ENCODE data around the gene TAS2R30.
A peak's percentile ranks its signal among the peaks of the same experiment; 100 is the strongest.
"Not testable (repeated sequence)": the region's sequence is repeated elsewhere in the genome, so short reads cannot be mapped to it uniquely, and the experiment has no call there.

TAS2R30 gene

GRCh38 chr12:11130999-11131398, 3.4 kb downstream of the TAS2R30 start:
- Histone ChIP-seq H3K4me1 (ENCODE audit: control insufficient read depth, insufficient read depth, low read length) (peaks cover 2% of the 10 kb centered on the region; the same call in 1 of the 2 replicates), H3K4me3 (ENCODE audit: low read depth, low read length) (no peak overlapping the region), H3K27ac (ENCODE audit: extremely low read depth, low read depth, low read length) (no peak overlapping the region), H3K36me3 (ENCODE audit: control insufficient read depth in 2 of 2, insufficient read depth in 1 of 2, low read length in 2 of 2) (no peaks in the 10 kb centered on the region), H3K9me3 (ENCODE audit: control insufficient read depth, insufficient read depth, low read depth, low read length) (no peaks in the 10 kb centered on the region)
- ChIA-PET POLR2A (no interaction called here), CTCF (no interaction called here)
- TF ChIP-seq ZNF660 (tag by site-specific recombination; IDR thresholded peaks at IDR 0.05) = no peak
- TF ChIP-seq ZNF555 (tag by site-specific recombination; conservative IDR thresholded peaks at IDR 0.05) = no peak

GRCh38 chr12:11130382-11130781, 4.1 kb downstream of the TAS2R30 start:
- no peak for TF ChIP-seq ZNF473 (tag by site-specific recombination; IDR thresholded peaks at IDR 0.05)
- no peak for TF ChIP-seq MZF1 (tag by site-specific recombination; IDR thresholded peaks at IDR 0.05; ENCODE audit: borderline replicate concordance)
- no peak for TF ChIP-seq WT1 (tag by site-specific recombination; IDR thresholded peaks at IDR 0.05)
- TF ChIP-seq ZFP3 (tag by site-specific recombination; IDR thresholded peaks at IDR 0.05; ENCODE audit: low read depth) = no peak
- no peak for TF ChIP-seq ZNF16 (tag by site-specific recombination; IDR thresholded peaks at IDR 0.05; ENCODE audit: low read depth)
- no peak overlapping the region for H3K4me3 ChIP-seq (ENCODE audit: low read depth, low read length)
- ChIA-PET POLR2A (no interaction called here), CTCF (no interaction called here)
- H3K9me3 ChIP-seq (ENCODE audit: control insufficient read depth, insufficient read depth, low read depth, low read length) = no peaks in the 10 kb centered on the region
- H3K36me3 ChIP-seq (ENCODE audit: control insufficient read depth in 2 of 2, insufficient read depth in 1 of 2, low read length in 2 of 2) = no peaks in the 10 kb centered on the region
- H3K4me1 ChIP-seq (ENCODE audit: control insufficient read depth, insufficient read depth, low read length) = peaks cover 2% of the 10 kb centered on the region; the same call in 1 of the 2 replicates
- H3K27ac ChIP-seq (ENCODE audit: extremely low read depth, low read depth, low read length) = no peak overlapping the region

GRCh38 chr12:11114130-11114529, 20.3 kb downstream of the TAS2R30 start:
- H3K4me3 ChIP-seq (ENCODE audit: low read depth, low read length); H3K36me3 ChIP-seq (ENCODE audit: control insufficient read depth in 2 of 2, insufficient read depth in 1 of 2, low read length in 2 of 2); CTCF ChIA-PET; H3K27ac ChIP-seq (ENCODE audit: extremely low read depth, low read depth, low read length); H3K4me1 ChIP-seq (ENCODE audit: control insufficient read depth, insufficient read depth, low read length); H3K9me3 ChIP-seq (ENCODE audit: control insufficient read depth, insufficient read depth, low read depth, low read length); POLR2A ChIA-PET: not testable (repeated sequence)
- peak; percentile 52 for TF ChIP-seq ZNF146 (tag by site-specific recombination; IDR thresholded peaks at IDR 0.05)

- H3K27ac ChIP-seq (ENCODE audit: extremely low read depth, low read depth, low read length); H3K9me3 ChIP-seq (ENCODE audit: control insufficient read depth, insufficient read depth, low read depth, low read length); H3K4me3 ChIP-seq (ENCODE audit: low read depth, low read length); POLR2A ChIA-PET; CTCF ChIA-PET; H3K4me1 ChIP-seq (ENCODE audit: control insufficient read depth, insufficient read depth, low read length); H3K36me3 ChIP-seq (ENCODE audit: control insufficient read depth in 2 of 2, insufficient read depth in 1 of 2, low read length in 2 of 2): not testable (repeated sequence)
Observed at GRCh38 chr12:11111213-11111612, 23.2 kb downstream of the TAS2R30 start.

GRCh38 chr12:11108862-11109261, 25.6 kb downstream of the TAS2R30 start:
- ChIA-PET CTCF (no interaction called here), POLR2A (no interaction called here)
- no peaks in the 10 kb centered on the region for H3K9me3 ChIP-seq (ENCODE audit: control insufficient read depth, insufficient read depth, low read depth, low read length)
- no peak for TF ChIP-seq ZBTB44 (tag by site-specific recombination; IDR thresholded peaks at IDR 0.05)
- no peak for TF ChIP-seq ZNF48 (tag by site-specific recombination; IDR thresholded peaks at IDR 0.05)
- no peak for TF ChIP-seq ZNF704 (tag by site-specific recombination; IDR thresholded peaks at IDR 0.05)
- TF ChIP-seq ZBTB1 (tag by site-specific recombination; IDR thresholded peaks at IDR 0.05) = no peak
- TF ChIP-seq ZNF202 (tag by site-specific recombination; IDR thresholded peaks at IDR 0.05; ENCODE audit: borderline replicate concordance) = no peak
- TF ChIP-seq ZNF514 (tag by site-specific recombination; IDR thresholded peaks at IDR 0.05) = no peak
- TF ChIP-seq INSM2 (tag by site-specific recombination; IDR thresholded peaks at IDR 0.05) = no peak
- TF ChIP-seq SP2 (tag by site-specific recombination; IDR thresholded peaks at IDR 0.05) = no peak
- TF ChIP-seq REST (tag by site-specific recombination; IDR thresholded peaks at IDR 0.05) = no peak
- TF ChIP-seq ZNF155 (tag by site-specific recombination; IDR thresholded peaks at IDR 0.05) = no peak
- H3K27ac ChIP-seq (ENCODE audit: extremely low read depth, low read depth, low read length) = no peak overlapping the region
- H3K4me1 ChIP-seq (ENCODE audit: control insufficient read depth, insufficient read depth, low read length) = no peaks in the 10 kb centered on the region
- H3K36me3 ChIP-seq (ENCODE audit: control insufficient read depth in 2 of 2, insufficient read depth in 1 of 2, low read length in 2 of 2) = peaks cover 0 to 4% of the 10 kb centered on the region in 2 experiments; a peak in 1 of 3 replicates
- H3K4me3 ChIP-seq (ENCODE audit: low read depth, low read length) = no peak overlapping the region

Measured in HEK293 (cell line).